Lower leg skin (tissue), 3 donors: ENCODE measurements around the gene BPI.

Source experiments
- CTCF ChIP-seq, 3 donors: fragments of 450-650 bp; IDR thresholded peaks; one replicate each; pipeline ENCODE4 v1.5.1; 2016; ENCODE audit warnings: antibody characterized with exemption in 3 of 3, mild to moderate bottlenecking in 3 of 3, moderate library complexity in 2 of 3
- POLR2A ChIP-seq, 2 donors: fragments of 450-650 bp; IDR thresholded peaks; one replicate each; pipeline ENCODE4 v1.6.1; 2016 to 2017; ENCODE audit warnings: antibody characterized with exemption in 2 of 2, mild to moderate bottlenecking in 1 of 2, moderate library complexity in 1 of 2

GRCh38 chr20:38311091-38311490 lies 7.1 kb downstream of the BPI start:
- TF ChIP-seq CTCF (IDR thresholded peaks at IDR 0.05) (no peak), POLR2A (IDR thresholded peaks at IDR 0.05) (no peak)
